Measurements from ENCODE around the gene EPHB3.

The EPHB3 gene

DNA sequence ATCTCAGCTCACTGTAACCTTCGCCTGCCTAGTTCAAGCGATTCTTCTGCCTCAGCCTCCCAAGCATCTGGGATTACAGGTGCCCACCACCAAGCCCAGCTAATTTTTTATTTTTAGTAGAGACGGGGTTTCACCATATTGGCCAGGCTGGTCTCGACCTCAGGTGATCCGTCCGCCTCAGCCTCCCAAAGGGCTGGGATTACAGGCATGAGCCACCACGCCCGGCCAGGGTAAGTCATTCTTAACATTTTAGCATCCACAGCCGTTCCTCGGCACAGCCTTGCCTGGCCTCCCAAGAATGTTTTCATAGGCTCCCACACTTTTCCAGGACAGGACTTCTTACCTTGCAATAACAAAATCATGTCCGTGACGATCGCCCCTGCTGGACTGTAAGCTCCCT is 8.7 kb upstream of the EPHB3 start:
- H3K4me3 ChIP-seq (ENCODE audit: low read length), result no peak overlapping the region
- TF ChIP-seq, protein P1, sequence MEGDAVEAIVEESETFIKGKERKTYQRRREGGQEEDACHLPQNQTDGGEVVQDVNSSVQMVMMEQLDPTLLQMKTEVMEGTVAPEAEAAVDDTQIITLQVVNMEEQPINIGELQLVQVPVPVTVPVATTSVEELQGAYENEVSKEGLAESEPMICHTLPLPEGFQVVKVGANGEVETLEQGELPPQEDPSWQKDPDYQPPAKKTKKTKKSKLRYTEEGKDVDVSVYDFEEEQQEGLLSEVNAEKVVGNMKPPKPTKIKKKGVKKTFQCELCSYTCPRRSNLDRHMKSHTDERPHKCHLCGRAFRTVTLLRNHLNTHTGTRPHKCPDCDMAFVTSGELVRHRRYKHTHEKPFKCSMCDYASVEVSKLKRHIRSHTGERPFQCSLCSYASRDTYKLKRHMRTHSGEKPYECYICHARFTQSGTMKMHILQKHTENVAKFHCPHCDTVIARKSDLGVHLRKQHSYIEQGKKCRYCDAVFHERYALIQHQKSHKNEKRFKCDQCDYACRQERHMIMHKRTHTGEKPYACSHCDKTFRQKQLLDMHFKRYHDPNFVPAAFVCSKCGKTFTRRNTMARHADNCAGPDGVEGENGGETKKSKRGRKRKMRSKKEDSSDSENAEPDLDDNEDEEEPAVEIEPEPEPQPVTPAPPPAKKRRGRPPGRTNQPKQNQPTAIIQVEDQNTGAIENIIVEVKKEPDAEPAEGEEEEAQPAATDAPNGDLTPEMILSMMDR (conservative IDR thresholded peaks at IDR 0.05; ENCODE audit: low read length), result no peak
- DNase-seq (ENCODE audit: low read depth), result no peak

DNA sequence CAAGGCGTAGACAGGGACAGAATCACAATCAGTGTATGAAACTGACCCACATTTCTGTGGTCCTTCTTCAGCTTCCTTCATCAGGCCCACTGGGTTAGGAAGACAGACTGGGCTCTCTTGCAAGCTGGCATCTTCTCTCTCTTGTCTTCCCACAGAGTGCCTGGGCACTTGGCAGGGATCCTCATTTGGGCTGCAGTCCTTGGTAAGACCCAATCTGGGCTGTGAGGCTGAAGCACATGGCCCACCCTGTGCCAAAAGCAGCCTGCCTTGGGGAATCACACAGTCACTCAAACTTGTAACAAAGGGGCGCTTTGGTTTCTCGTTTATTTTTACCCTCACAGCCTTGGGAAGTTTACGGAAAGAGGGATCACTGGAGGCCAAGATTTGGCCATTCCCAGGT is 8.2 kb upstream of the EPHB3 start:
- no peak overlapping the region for H3K4me3 ChIP-seq (ENCODE audit: low read length)
- DNase-seq (ENCODE audit: low read depth), result no peak
- TF ChIP-seq, protein P1 (conservative IDR thresholded peaks at IDR 0.05; ENCODE audit: low read length), result no peak

DNA sequence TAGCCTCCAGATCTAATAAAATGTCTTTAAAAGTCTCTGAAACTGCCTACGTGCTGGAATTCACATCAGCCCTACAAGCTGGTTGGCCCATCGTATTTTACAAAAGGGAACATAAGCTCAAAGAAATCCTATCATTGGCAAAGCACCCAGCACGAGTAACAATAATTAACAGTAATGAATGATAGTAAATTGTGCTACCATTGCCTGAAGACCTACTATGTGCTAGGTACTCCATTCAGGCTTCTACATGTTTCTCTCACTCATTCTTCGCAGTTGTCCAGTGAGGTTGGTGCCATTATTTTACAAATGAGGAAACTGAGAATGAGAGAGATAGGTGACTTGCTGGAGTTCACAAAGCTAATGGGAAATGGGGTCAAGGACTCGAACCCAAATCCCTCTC is 7.1 kb upstream of the EPHB3 start:
- no peak overlapping the region for H3K4me3 ChIP-seq (ENCODE audit: low read length)
- TF ChIP-seq, protein P1 (conservative IDR thresholded peaks at IDR 0.05; ENCODE audit: low read length), result no peak
- DNase-seq (ENCODE audit: low read depth), result no peak

DNA sequence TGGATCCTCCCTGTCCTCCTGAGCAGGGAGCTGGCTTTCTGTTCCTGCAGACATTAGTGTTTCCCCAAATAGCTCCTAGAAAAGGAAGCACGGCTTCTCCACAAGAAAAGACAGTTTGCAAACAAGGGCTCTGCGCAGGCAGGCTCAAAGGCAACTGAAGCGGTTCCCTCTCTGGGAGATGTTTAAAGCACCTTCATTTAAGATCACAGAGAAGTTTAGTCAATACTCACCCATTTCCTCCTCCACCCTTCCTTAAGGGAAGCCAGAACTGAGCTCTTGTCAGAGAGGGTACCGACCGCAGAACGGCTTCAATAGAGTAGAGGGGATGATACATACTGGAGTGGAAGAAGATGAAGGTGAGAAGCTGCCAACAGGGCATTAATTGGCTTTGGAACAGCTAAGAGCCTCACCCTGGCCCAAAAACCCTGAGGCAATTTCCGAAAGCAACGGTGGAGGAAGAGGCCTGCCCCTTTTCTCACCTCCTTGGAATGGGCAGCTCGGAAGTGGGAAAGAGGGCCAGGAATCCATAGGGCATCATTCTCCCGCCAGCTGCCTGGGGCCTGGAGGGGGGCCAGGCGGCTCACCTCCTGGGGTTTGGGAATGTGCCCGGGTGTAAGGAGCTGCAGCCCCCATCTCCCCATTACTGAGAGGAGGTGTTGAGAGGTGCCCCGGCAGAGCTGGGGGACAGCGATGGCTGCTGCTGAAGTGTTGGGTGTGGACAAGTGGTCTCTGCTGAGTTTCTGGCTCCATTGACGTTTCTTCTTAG is 4.8 kb upstream of the EPHB3 start:
- DNase-seq (ENCODE audit: low read depth), result no peak
- TF ChIP-seq, protein P1 (conservative IDR thresholded peaks at IDR 0.05; ENCODE audit: low read length), result no peak
- H3K4me3 ChIP-seq (ENCODE audit: low read length), result no peak overlapping the region

DNA sequence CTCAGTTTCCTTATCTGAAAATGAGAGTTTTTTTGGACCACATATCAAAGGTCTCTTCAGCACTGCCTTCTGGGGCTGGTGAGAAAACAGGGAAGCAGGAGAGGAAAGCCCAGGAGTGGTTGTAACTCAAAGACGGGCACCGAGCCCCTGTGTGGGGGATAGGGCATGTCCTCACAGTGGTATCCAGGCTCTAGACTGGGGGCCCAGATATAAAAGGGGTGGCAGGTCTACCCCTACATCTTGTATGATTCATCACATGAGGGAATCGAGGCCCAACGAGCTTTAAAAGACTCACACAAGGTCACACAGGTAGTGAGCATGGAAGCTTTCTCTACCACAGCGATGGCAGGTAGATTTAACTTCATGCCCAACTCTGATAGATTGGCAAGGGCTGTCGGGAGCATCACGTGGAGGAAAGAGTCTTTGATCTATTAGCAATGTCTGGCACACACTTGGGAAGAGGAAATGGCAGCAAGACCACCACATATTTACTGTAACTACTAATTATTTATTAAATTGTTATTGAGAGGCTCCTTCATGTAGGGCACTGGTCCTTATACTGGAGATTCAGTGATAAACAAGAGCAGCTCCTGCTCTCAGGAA is 4.1 kb upstream of the EPHB3 start:
- TF ChIP-seq, protein P1 (conservative IDR thresholded peaks at IDR 0.05; ENCODE audit: low read length), result no peak
- no peak for DNase-seq (ENCODE audit: low read depth)
- H3K4me3 ChIP-seq (ENCODE audit: low read length), result no peak overlapping the region

DNA sequence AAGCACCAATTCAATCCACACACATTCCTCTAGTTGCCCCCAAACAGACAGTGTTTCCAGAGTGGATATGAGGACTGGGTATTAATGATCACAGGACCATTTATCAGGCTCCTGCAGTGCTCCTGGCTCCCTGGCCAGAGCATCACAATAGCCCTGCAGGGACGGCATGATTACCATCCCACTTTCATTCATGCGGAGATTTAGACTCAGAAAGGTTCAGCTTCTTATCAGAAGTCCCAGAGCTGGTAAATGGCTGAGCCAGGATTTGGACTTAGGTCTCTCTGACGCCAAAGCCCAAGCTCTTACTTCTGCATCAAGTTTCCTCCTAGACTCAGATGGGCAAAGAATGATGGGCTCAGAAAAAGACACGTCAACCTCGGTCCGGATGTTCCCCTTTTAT is 2.9 kb upstream of the EPHB3 start:
- H3K4me3 ChIP-seq (ENCODE audit: low read length), result no peak overlapping the region
- no peak for DNase-seq (ENCODE audit: low read depth)
- TF ChIP-seq, protein P1 (conservative IDR thresholded peaks at IDR 0.05; ENCODE audit: low read length), result no peak

DNA sequence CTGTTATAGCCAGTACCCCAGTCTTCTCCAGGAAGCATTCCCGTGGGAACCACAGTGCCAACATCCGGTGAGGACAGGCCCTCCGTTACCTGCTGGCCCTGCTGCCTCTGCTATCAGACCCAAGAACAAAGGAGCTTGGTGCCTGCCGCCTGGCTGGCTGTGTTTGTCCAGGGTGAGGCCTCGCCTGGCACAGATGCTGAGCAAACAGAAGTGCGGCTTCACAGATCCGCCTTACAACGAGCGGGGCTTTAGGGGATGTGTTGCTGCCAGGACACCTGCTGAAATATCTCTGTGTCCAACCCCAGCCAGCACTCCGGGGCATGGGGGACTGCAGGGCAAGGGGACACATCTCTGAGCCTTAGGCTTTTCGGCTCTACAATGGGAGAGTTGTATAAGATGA is 2.2 kb upstream of the EPHB3 start:
- no peak for DNase-seq (ENCODE audit: low read depth)
- TF ChIP-seq, protein P1 (conservative IDR thresholded peaks at IDR 0.05; ENCODE audit: low read length), result no peak
- no peak overlapping the region for H3K4me3 ChIP-seq (ENCODE audit: low read length)

Measured in AG10803 (cell line).